Osteoblast (primary cell): ENCODE results near the gene DCLK1. TPM values are rescaled to one million over a fixed set of nuclear protein-coding genes. Genes with fewer than 3 reads are reported as not detected.

Experiments used
- DNase-seq: peaks from one replicate; pipeline ENCODE4 v3.0.0; 2011; ENCODE audit warnings: low spot score, mixed read lengths; ENCODE audit not compliant: insufficient read length; ENCODE audit errors: missing footprints
- H2AFZ ChIP-seq: 2 replicates; pipeline ENCODE4 v1.6.0; 2011; ENCODE audit warnings: mild to moderate bottlenecking, low read length
- H3K27ac ChIP-seq: 2 replicates; pipeline ENCODE4 v1.5.1; 2011; ENCODE audit warnings: mild to moderate bottlenecking, low read depth, low read length, moderate library complexity
- H3K27me3 ChIP-seq: 2 replicates; pipeline ENCODE4 v1.6.0; 2012; ENCODE audit warnings: mild to moderate bottlenecking, control low read depth, inconsistent platforms, low read length, moderate library complexity; ENCODE audit not compliant: insufficient read depth
- H3K36me3 ChIP-seq: 2 replicates; pipeline ENCODE4 v1.5.1; 2011; ENCODE audit warnings: mild to moderate bottlenecking, low read length, control low read depth, moderate library complexity; ENCODE audit not compliant: insufficient read depth
- H3K4me1 ChIP-seq: 2 replicates; pipeline ENCODE4 v1.5.1; 2011; ENCODE audit warnings: mild to moderate bottlenecking, low read length, control low read depth, moderate library complexity; ENCODE audit not compliant: insufficient read depth
- H3K4me2 ChIP-seq: 2 replicates; pipeline ENCODE4 v1.6.0; 2011; ENCODE audit warnings: mild to moderate bottlenecking, low read length; ENCODE audit not compliant: insufficient read depth
- H3K4me3 ChIP-seq: fragments of 200-600 bp; sonication (generic); 3 replicates; pipeline ENCODE4 v1.5.1; 2012; ENCODE audit warnings: mild to moderate bottlenecking, low read length, inconsistent platforms; ENCODE audit not compliant: insufficient read depth
- H3K79me2 ChIP-seq: 2 replicates; pipeline ENCODE4 v1.6.0; 2012; ENCODE audit warnings: mild to moderate bottlenecking, low read length, control low read depth, inconsistent platforms; ENCODE audit not compliant: insufficient read depth
- H3K9me3 ChIP-seq: 2 replicates; pipeline ENCODE4 v1.5.1; 2011; ENCODE audit warnings: low read depth, low read length, control low read depth
- H4K20me1 ChIP-seq: 2 replicates; pipeline ENCODE4 v1.6.0; 2012; ENCODE audit warnings: mild to moderate bottlenecking, low read length, control low read depth; ENCODE audit not compliant: insufficient read depth
- total RNA-seq: library from RNA; depleted of rRNA; stranded (reverse); fragments of >200 nt; gene quantifications from 2 replicates; pipeline ENCODE4 v1.2.3, GENCODE V29; 2012
- TF ChIP-seq, protein P1 (sequence below): IDR thresholded peaks from 2 replicates; pipeline ENCODE4 v1.5.1; 2011; ENCODE audit warnings: mild to moderate bottlenecking, low read depth, low read length, moderate library complexity; ENCODE audit errors: extremely low read depth

Gene DCLK1
- total RNA-seq, 1 donor, result 132 TPM

DNA sequence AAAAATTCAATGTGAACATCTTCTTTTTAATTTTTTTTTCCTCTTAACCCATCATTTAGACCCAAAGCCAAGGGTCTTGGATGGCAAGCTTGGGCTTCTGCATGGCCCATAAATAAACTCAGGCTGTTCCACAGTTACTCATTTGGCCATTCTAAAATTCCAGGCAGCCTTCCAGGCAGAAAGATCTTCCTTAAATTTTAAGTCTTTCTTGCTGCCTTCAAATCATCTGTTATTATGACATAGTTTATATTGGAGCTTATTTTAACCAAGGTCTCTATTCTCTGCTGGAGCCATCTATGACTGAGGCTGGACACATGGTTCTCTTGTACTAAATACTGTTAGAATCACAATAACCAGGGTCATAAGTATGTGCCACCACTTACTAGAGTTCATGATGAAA lies 337.4 kb downstream of the DCLK1 start:
- Histone ChIP-seq H3K4me1 (peaks cover 14% of the 10 kb centered on the region), H3K27ac (no peak overlapping the region), H3K4me2 (no peak overlapping the region), H2AFZ (no peak overlapping the region), H3K79me2 (no peaks in the 10 kb centered on the region), H3K36me3 (no peaks in the 10 kb centered on the region), H3K9me3 (no peaks in the 10 kb centered on the region), H3K27me3 (no peaks in the 10 kb centered on the region), H3K4me3 (no peak overlapping the region), H4K20me1 (no peaks in the 10 kb centered on the region)
- TF ChIP-seq, protein P1, sequence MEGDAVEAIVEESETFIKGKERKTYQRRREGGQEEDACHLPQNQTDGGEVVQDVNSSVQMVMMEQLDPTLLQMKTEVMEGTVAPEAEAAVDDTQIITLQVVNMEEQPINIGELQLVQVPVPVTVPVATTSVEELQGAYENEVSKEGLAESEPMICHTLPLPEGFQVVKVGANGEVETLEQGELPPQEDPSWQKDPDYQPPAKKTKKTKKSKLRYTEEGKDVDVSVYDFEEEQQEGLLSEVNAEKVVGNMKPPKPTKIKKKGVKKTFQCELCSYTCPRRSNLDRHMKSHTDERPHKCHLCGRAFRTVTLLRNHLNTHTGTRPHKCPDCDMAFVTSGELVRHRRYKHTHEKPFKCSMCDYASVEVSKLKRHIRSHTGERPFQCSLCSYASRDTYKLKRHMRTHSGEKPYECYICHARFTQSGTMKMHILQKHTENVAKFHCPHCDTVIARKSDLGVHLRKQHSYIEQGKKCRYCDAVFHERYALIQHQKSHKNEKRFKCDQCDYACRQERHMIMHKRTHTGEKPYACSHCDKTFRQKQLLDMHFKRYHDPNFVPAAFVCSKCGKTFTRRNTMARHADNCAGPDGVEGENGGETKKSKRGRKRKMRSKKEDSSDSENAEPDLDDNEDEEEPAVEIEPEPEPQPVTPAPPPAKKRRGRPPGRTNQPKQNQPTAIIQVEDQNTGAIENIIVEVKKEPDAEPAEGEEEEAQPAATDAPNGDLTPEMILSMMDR, result no peak
- DNase-seq, result no peak

DNA sequence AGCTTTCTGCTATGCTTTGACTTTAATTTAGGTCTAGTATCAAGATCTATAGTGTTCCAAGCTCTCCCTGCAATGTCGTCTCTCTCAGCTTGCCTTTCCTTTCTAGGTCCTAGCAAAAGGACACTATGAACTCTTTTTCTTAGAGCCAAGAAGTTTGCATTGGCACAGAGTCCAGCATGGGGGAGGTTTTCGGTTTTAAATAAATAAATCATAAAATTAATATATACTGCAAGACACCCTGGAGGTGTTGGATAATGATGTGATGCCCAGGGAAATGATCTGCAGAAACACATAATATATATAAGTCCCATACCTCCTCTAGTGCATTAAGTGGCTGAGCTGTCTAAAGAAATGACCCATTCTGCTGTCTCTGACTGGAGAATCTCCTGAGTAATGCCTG lies 338.3 kb downstream of the DCLK1 start:
- H4K20me1 ChIP-seq, result no peaks in the 10 kb centered on the region
- H3K79me2 ChIP-seq, result no peaks in the 10 kb centered on the region
- no peak overlapping the region for H3K27ac ChIP-seq
- no peak overlapping the region for H2AFZ ChIP-seq
- H3K9me3 ChIP-seq, result no peaks in the 10 kb centered on the region
- no peak overlapping the region for H3K4me2 ChIP-seq
- no peaks in the 10 kb centered on the region for H3K36me3 ChIP-seq
- TF ChIP-seq, protein P1, result no peak
- peaks cover 5% of the 10 kb centered on the region for H3K4me1 ChIP-seq
- H3K4me3 ChIP-seq, result no peak overlapping the region
- DNase-seq, result no peak
- H3K27me3 ChIP-seq, result no peaks in the 10 kb centered on the region

DNA sequence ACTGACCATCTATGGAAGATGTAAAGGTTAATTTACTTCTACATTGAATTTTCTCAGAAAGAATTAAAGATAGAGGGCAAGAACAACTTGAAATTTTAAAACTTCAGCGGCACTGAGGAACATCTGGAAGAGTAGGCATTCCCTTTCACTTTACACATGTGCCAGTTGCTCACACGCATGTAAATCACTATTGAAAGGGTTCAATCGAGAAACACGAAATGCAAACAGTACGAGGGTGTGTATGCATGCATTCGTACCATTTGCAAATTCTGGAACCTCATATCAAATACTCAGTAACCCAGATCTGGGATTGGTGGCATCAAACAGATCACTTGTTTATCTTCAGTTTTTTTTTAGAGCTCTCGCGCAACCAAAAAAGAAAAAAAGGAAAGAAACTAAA lies 339.2 kb downstream of the DCLK1 start:
- H3K4me3 ChIP-seq, result no peak overlapping the region
- H2AFZ ChIP-seq, result no peak overlapping the region
- no peak overlapping the region for H3K27ac ChIP-seq
- no peaks in the 10 kb centered on the region for H3K36me3 ChIP-seq
- H3K79me2 ChIP-seq, result no peaks in the 10 kb centered on the region
- H4K20me1 ChIP-seq, result no peaks in the 10 kb centered on the region
- no peaks in the 10 kb centered on the region for H3K27me3 ChIP-seq
- H3K4me2 ChIP-seq, result peak overlapping the region; percentile 19
- TF ChIP-seq, protein P1, result no peak
- H3K4me1 ChIP-seq, result peaks cover 4% of the 10 kb centered on the region
- H3K9me3 ChIP-seq, result no peaks in the 10 kb centered on the region
- DNase-seq, result no peak

DNA sequence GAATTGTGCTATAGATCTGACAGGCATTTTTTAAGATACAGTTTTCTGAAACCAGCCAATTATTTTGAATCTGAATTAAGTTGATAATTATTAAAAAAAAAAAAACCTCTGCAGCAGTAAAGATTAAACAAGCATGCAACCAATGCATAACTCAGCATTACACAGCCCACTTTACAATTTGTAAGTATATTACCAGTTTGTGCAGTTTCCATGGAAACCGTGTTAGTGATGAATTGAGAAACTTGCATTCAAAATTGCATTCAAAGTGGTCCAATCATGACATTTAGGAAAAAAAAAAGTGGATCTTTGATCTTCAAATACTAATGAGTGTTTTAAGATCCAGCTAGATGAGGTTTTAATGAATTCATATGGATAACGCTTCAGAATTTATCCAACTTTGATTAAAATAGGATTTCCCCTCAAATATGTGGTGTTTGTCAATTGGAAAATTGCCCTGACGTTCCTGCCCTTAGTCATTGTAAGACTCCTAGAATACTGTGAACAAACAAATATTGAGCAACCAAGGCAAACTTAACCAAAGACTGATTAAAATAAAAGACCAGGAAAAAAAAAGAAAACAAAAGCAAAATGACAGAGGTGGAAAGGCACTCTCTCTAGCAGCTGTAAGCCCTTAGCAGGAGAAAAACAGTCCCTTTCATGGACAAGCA lies 339.9 kb downstream of the DCLK1 start:
- no peaks in the 10 kb centered on the region for H3K9me3 ChIP-seq
- H3K27ac ChIP-seq, result no peak overlapping the region
- H3K27me3 ChIP-seq, result no peaks in the 10 kb centered on the region
- no peaks in the 10 kb centered on the region for H4K20me1 ChIP-seq
- TF ChIP-seq, protein P1, result no peak
- H3K36me3 ChIP-seq, result no peaks in the 10 kb centered on the region
- no peak overlapping the region for H3K4me3 ChIP-seq
- H3K79me2 ChIP-seq, result no peaks in the 10 kb centered on the region
- H2AFZ ChIP-seq, result no peak overlapping the region
- H3K4me2 ChIP-seq, result peak overlapping the region; percentile 19
- no peak for DNase-seq
- H3K4me1 ChIP-seq, result peaks cover 4% of the 10 kb centered on the region
